Measurements from ENCODE around the gene GALK2.

- no peak for TF ChIP-seq CTCF (conservative IDR thresholded peaks at IDR 0.05; ENCODE audit: low read depth, low read length)
- TF ChIP-seq RAD21 (IDR thresholded peaks at IDR 0.05; ENCODE audit: low read length): no peak
- TF ChIP-seq MXI1 (IDR thresholded peaks at IDR 0.05; ENCODE audit: borderline replicate concordance, low read depth, low read length): no peak
- no peak for TF ChIP-seq CEBPB (IDR thresholded peaks at IDR 0.05; ENCODE audit: low read depth, low read length)
- TF ChIP-seq POLR2A (IDR thresholded peaks at IDR 0.05; ENCODE audit: low read depth, low read length): no peak
Observed at GRCh38 chr15:49315391-49315823, 145.4 kb downstream of the GALK2 start.
